Activated naive CD4-positive, alpha-beta T cell treated with anti-CD3 and anti-CD28 coated beads, Interleukin-2, amount 50 U/mL, for 72 hours (primary cell): ENCODE measurements around the gene LRTM2. TPM values are rescaled to one million over a fixed set of nuclear protein-coding genes. Genes with fewer than 3 reads are reported as not detected.

Experiments used
- ATAC-seq, 2 donors: fragments of 150-1000 bp; cut with Tn5 transposase; 2 replicates each; pipeline ENCODE4 v1.10.0; 2021; ENCODE audit warnings: mild to moderate bottlenecking in 2 of 2, moderate library complexity in 2 of 2
- DNase-seq, 2 donors: peaks; one replicate each; pipeline ENCODE4 v3.0.0; 2021 to 2022; ENCODE audit warnings: low spot score in 2 of 2
- H3K27ac Mint-ChIP-seq, 2 donors: one replicate each; pipeline ENCODE4 v1.8.0; 2022; ENCODE audit warnings: mild to moderate bottlenecking in 2 of 2, mixed read lengths in 2 of 2
- H3K36me3 Mint-ChIP-seq, 2 donors: one replicate each; pipeline ENCODE4 v1.8.0; 2022; ENCODE audit warnings: mixed read lengths in 2 of 2
- H3K9me3 Mint-ChIP-seq, 2 donors: one replicate each; pipeline ENCODE4 v1.8.0; 2022; ENCODE audit warnings: mixed read lengths in 2 of 2
- total RNA-seq, 2 donors: library from RNA; stranded (reverse); gene quantifications; one replicate each; pipeline ENCODE4 v1.2.3, GENCODE V29; 2022

The LRTM2 gene
- total RNA-seq, 2 donors from 2014 or later = not detected

- H3K9me3 Mint-ChIP-seq = peaks cover 4 to 5% of the 10 kb centered on the region in 2 donors
- ATAC-seq (no peak), DNase-seq (no peak)
- no peaks in the 10 kb centered on the region for H3K36me3 Mint-ChIP-seq
- peak overlapping the region in 1 of 2 donors; percentile 95 for H3K27ac Mint-ChIP-seq
Observed at GRCh38 chr12:1806301-1807086, 13.9 kb upstream of the LRTM2 start.

GRCh38 chr12:1807087-1807860 is 13.1 kb upstream of the LRTM2 start:
- peaks cover 4 to 5% of the 10 kb centered on the region in 2 donors for H3K9me3 Mint-ChIP-seq
- no peak for DNase-seq
- no peak for ATAC-seq
- no peaks in the 10 kb centered on the region for H3K36me3 Mint-ChIP-seq
- peak overlapping the region; percentile 82 to 95 for H3K27ac Mint-ChIP-seq

GRCh38 chr12:1808036-1808797 is 12.1 kb upstream of the LRTM2 start:
- H3K27ac Mint-ChIP-seq = no peak overlapping the region
- peaks cover 4 to 5% of the 10 kb centered on the region in 2 donors for H3K9me3 Mint-ChIP-seq
- no peak for DNase-seq
- H3K36me3 Mint-ChIP-seq = no peaks in the 10 kb centered on the region
- ATAC-seq = no peak

- peaks cover 4 to 5% of the 10 kb centered on the region in 2 donors for H3K9me3 Mint-ChIP-seq
- ATAC-seq (no peak), DNase-seq (no peak)
- H3K36me3 Mint-ChIP-seq = no peaks in the 10 kb centered on the region
- no peak overlapping the region for H3K27ac Mint-ChIP-seq
Observed at GRCh38 chr12:1808798-1809480, 11.4 kb upstream of the LRTM2 start.

GRCh38 chr12:1809591-1810190 is 10.7 kb upstream of the LRTM2 start:
- Mint-ChIP-seq H3K27ac (no peak overlapping the region), H3K36me3 (no peaks in the 10 kb centered on the region), H3K9me3 (no peaks in the 10 kb centered on the region)
- DNase-seq (no peak), ATAC-seq (no peak)

GRCh38 chr12:1810201-1810930 is 10.0 kb upstream of the LRTM2 start:
- Mint-ChIP-seq H3K9me3 (no peaks in the 10 kb centered on the region), H3K36me3 (no peaks in the 10 kb centered on the region), H3K27ac (peak overlapping the region; percentile 15 to 79)
- DNase-seq = no peak
- ATAC-seq = no peak

DNA sequence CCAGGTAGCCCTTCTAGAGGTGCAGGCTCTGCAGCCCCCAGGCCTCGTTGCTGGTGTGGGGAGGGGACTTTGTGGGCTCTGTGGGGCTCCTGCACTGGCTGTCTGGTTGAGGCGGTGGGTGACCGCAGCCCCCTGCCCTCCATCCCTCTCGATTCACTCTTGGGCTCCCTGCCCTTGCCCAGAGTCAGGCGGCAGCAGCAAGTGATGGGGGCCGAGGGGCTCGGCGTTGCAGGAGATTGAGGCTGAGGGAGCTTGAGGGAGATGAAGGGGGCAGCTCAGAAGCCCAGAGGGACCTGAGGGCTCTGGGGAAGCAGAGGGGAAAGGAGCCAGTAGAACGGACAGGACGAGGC is 9.5 kb upstream of the LRTM2 start:
- Mint-ChIP-seq H3K36me3 (no peaks in the 10 kb centered on the region), H3K27ac (peak overlapping the region; percentile 15 to 79), H3K9me3 (no peaks in the 10 kb centered on the region)
- DNase-seq (no peak), ATAC-seq (no peak)

- H3K36me3 Mint-ChIP-seq = no peaks in the 10 kb centered on the region
- ATAC-seq = peak; percentile 61 to 82
- peak overlapping the region in 1 of 2 donors; percentile 79 for H3K27ac Mint-ChIP-seq
- H3K9me3 Mint-ChIP-seq = no peaks in the 10 kb centered on the region
- DNase-seq = no peak
Observed at GRCh38 chr12:1811281-1811947, 9.0 kb upstream of the LRTM2 start.

DNA sequence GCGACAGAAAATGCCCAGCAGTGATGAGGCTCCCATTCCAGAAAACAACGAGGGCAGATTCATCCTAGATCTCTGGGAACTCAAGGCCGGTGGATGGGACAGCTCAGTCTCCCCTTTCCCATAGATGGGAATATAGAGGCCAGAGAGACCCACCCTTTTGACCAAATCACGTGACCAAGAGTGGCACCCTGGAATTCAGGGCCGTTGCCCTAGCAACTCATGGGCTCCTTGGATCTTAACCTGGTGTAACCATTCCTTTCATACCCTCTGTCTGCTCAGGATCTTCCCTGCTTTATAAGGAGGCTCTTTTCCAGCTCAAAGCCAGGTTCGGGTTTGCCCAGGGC is 8.4 kb upstream of the LRTM2 start:
- H3K36me3 Mint-ChIP-seq = no peaks in the 10 kb centered on the region
- peak overlapping the region in 1 of 2 donors; percentile 79 for H3K27ac Mint-ChIP-seq
- H3K9me3 Mint-ChIP-seq = no peaks in the 10 kb centered on the region
- ATAC-seq = no peak
- DNase-seq = no peak

GRCh38 chr12:1812650-1813302 is 7.6 kb upstream of the LRTM2 start:
- no peak for DNase-seq
- Mint-ChIP-seq H3K27ac (no peak overlapping the region), H3K9me3 (no peaks in the 10 kb centered on the region), H3K36me3 (no peaks in the 10 kb centered on the region)
- peak in 1 of 2 donors; percentile 21 for ATAC-seq

GRCh38 chr12:1814266-1814665 is 6.1 kb upstream of the LRTM2 start:
- DNase-seq = no peak
- H3K9me3 Mint-ChIP-seq = no peaks in the 10 kb centered on the region
- ATAC-seq = no peak
- no peak overlapping the region for H3K27ac Mint-ChIP-seq
- no peaks in the 10 kb centered on the region for H3K36me3 Mint-ChIP-seq

GRCh38 chr12:1815108-1815507 is 5.3 kb upstream of the LRTM2 start:
- no peak for ATAC-seq
- Mint-ChIP-seq H3K36me3 (no peaks in the 10 kb centered on the region), H3K9me3 (no peaks in the 10 kb centered on the region), H3K27ac (no peak overlapping the region)
- DNase-seq = no peak

GRCh38 chr12:1815814-1816729 is 4.3 kb upstream of the LRTM2 start:
- no peak for ATAC-seq
- H3K9me3 Mint-ChIP-seq = no peaks in the 10 kb centered on the region
- H3K36me3 Mint-ChIP-seq = no peaks in the 10 kb centered on the region
- H3K27ac Mint-ChIP-seq = no peak overlapping the region
- no peak for DNase-seq

GRCh38 chr12:1816730-1817348 is 3.5 kb upstream of the LRTM2 start:
- ATAC-seq (no peak), DNase-seq (no peak)
- no peaks in the 10 kb centered on the region for H3K9me3 Mint-ChIP-seq
- H3K27ac Mint-ChIP-seq = no peak overlapping the region
- no peaks in the 10 kb centered on the region for H3K36me3 Mint-ChIP-seq
